B cell (primary cell): ENCODE data around the gene CS. TPM values are rescaled to one million over a fixed set of nuclear protein-coding genes. Genes with fewer than 3 reads are reported as not detected.

ENCODE experiments used
- ATAC-seq: fragments of 200-7000 bp; cut with Tn5 transposase; one replicate; pipeline ENCODE4 v1.10.0; 2021; ENCODE audit warnings: low read depth, mild to moderate bottlenecking, moderate number of reproducible peaks, moderate library complexity
- CTCF ChIA-PET: fragments of 350-600 bp; sonication (Branson Sonifier 250); formaldehyde crosslinking; loops from one replicate; lab custom pipeline; 2021; ENCODE audit warnings: antibody characterized with exemption, inconsistent platforms; lab: Charles Lee
- POLR2A ChIA-PET: fragments of 350-600 bp; sonication (Branson Sonifier 250); formaldehyde crosslinking; loops from one replicate; lab custom pipeline; 2021; ENCODE audit warnings: antibody characterized with exemption; lab: Charles Lee
- DNase-seq: peaks from one replicate; pipeline ENCODE4 v3.0.0; 2013
- H2AFZ ChIP-seq: 2 replicates; pipeline ENCODE4 v1.6.1; 2012; ENCODE audit warnings: mild to moderate bottlenecking, low read depth, low read length; ENCODE audit not compliant: insufficient read depth, poor library complexity, severe bottlenecking
- H3K27ac ChIP-seq, 2 donors: 1 replicate in 1 of 2; 2 replicates in 1 of 2; pipeline ENCODE4 v1.5.1; 2012 to 2013; ENCODE audit warnings: low read length in 2 of 2, mild to moderate bottlenecking in 2 of 2, moderate library complexity in 1 of 2
- H3K27me3 ChIP-seq, 4 experiments: fragments of 200-600 bp in 1 of 4; sonication (generic) in 1 of 4; replicated peaks in 1 of 4; 1 replicate in 2 of 4; 2 replicates in 2 of 4; pipeline versions ENCODE4 v1.6.1 to v1.7.0; 2013 to 2016; ENCODE audit warnings: low read length in 3 of 4, mild to moderate bottlenecking in 2 of 4, mixed read lengths in 1 of 4, moderate library complexity in 1 of 4; ENCODE audit not compliant: insufficient read depth in 4 of 4, control insufficient read depth in 3 of 4; ENCODE audit errors: control extremely low read depth in 1 of 4
- H3K36me3 ChIP-seq, 2 experiments: replicated peaks in 1 of 2; 1 replicate in 1 of 2; 2 replicates in 1 of 2; pipeline versions ENCODE4 v1.6.1 to v1.7.1; 2013; ENCODE audit warnings: low read length in 1 of 2; ENCODE audit not compliant: insufficient read depth in 2 of 2, control insufficient read depth in 1 of 2; ENCODE audit errors: control extremely low read depth in 1 of 2, extremely low read depth in 1 of 2
- H3K4me1 ChIP-seq, 2 donors: fragments of 200-600 bp in 1 of 2; sonication (generic) in 1 of 2; 1 replicate in 1 of 2; 2 replicates in 1 of 2; pipeline versions ENCODE4 v1.5.1 to v1.6.1; 2013 to 2017; ENCODE audit warnings: low read length in 2 of 2; ENCODE audit not compliant: control insufficient read depth in 2 of 2, insufficient read depth in 2 of 2
- H3K4me2 ChIP-seq: replicated peaks from 2 replicates; pipeline ENCODE3; 2012; ENCODE audit warnings: mild to moderate bottlenecking, low read depth, low read length; ENCODE audit not compliant: poor library complexity, severe bottlenecking
- H3K4me3 ChIP-seq, 5 experiments: fragments of 200-600 bp in 1 of 5; sonication (generic) in 1 of 5; 1 replicate in 3 of 5; 2 replicates in 2 of 5; pipeline versions ENCODE4 v1.5.1 to v1.7.0; 2011 to 2016; ENCODE audit warnings: low read length in 4 of 5, mild to moderate bottlenecking in 4 of 5, low read depth in 2 of 5, control low read depth in 1 of 5, moderate library complexity in 1 of 5; ENCODE audit not compliant: insufficient read depth in 1 of 5; ENCODE audit errors: control extremely low read depth in 1 of 5, extremely low read depth in 1 of 5
- H3K79me2 ChIP-seq: fragments of 200-600 bp; sonication (generic); one replicate; pipeline ENCODE4 v1.6.0; 2016; ENCODE audit warnings: low read length; ENCODE audit not compliant: control insufficient read depth, insufficient read depth
- H3K9ac ChIP-seq: fragments of 200-600 bp; sonication (generic); 2 replicates; pipeline ENCODE4 v1.6.1; 2017; ENCODE audit warnings: mild to moderate bottlenecking, low read length, moderate library complexity
- H3K9me3 ChIP-seq, 3 donors: one replicate each; pipeline versions ENCODE4 v1.6.1 to v1.7.1; 2013; ENCODE audit warnings: low read length in 2 of 3; ENCODE audit not compliant: control insufficient read depth in 2 of 3, insufficient read depth in 1 of 3; ENCODE audit errors: control extremely low read depth in 1 of 3
- H4K20me1 ChIP-seq: 2 replicates; pipeline ENCODE4 v1.6.0; 2012; ENCODE audit warnings: mild to moderate bottlenecking, low read length; ENCODE audit not compliant: insufficient read depth, control insufficient read depth, poor library complexity, severe bottlenecking
- H3K27ac Mint-ChIP-seq: one replicate; pipeline ENCODE4 v1.8.0; 2021; ENCODE audit warnings: mixed read lengths
- H3K27me3 Mint-ChIP-seq: one replicate; pipeline ENCODE4 v1.8.0; 2021; ENCODE audit warnings: mixed read lengths
- H3K4me1 Mint-ChIP-seq: one replicate; pipeline ENCODE4 v1.8.0; 2021; ENCODE audit warnings: mixed read lengths
- H3K4me3 Mint-ChIP-seq: one replicate; pipeline ENCODE4 v1.8.0; 2021; ENCODE audit warnings: mixed read lengths
- H3K9me3 Mint-ChIP-seq: one replicate; pipeline ENCODE4 v1.8.0; 2022; ENCODE audit warnings: mixed read lengths; ENCODE audit not compliant: insufficient read depth
- EZH2 ChIP-seq: IDR thresholded peaks from 2 replicates; pipeline ENCODE4 v1.6.1; 2012; ENCODE audit warnings: borderline replicate concordance, low read depth, mild to moderate bottlenecking, moderate library complexity, low read length; ENCODE audit not compliant: insufficient read depth, poor library complexity, severe bottlenecking
- WGBS: methylation state at CpG from one replicate; pipeline ENCODE4 v1.1.5; 2013; ENCODE audit warnings: missing lambda C conversion rate; ENCODE audit not compliant: insufficient coverage; 5-methylcytosine and 5-hydroxymethylcytosine counted together
- intact Hi-C: fragments of 100-400 bp; cut with micrococcal nuclease; formaldehyde crosslinking; loops from one replicate; pipeline ENCODE4 v1.10.0; 2022
- polyA plus RNA-seq: library from polyadenylated mRNA; depleted of rRNA; stranded (reverse); fragments of >200 nt; gene quantifications from 2 replicates; pipeline ENCODE4 v1.2.3, GENCODE V29; 2012
- total RNA-seq, 2 donors: library from RNA; stranded (reverse); fragments of 120-200 nt in 1 of 2; gene quantifications; 1 replicate in 1 of 2; 2 replicates in 1 of 2; pipeline versions ENCODE4 v1.2.3 to v1.2.4, GENCODE V29; 2013 to 2022
- TF ChIP-seq, protein P1 (sequence below): fragments of 200-600 bp; IDR thresholded peaks from one replicate; pipeline ENCODE4 v1.8.0; 2022; ENCODE audit warnings: antibody characterized with exemption, mild to moderate bottlenecking

Gene CS
- total and polyA plus RNA-seq, 2 donors (not counting 1 experiment from before 2014, with no cell fraction given): 114 to 154 TPM

- H3K9me3 Mint-ChIP-seq: no peaks in the 10 kb centered on the region
- peaks cover 2 to 82% of the 10 kb centered on the region in 2 experiments for H3K36me3 ChIP-seq
- POLR2A ChIA-PET: no interaction called here
Measured at GRCh38 chr12:56248711-56249110, 51.4 kb downstream of the CS start.

GRCh38 chr12:56247923-56248322 lies 52.2 kb downstream of the CS start:
- no peak for TF ChIP-seq EZH2
- TF ChIP-seq, protein P1, sequence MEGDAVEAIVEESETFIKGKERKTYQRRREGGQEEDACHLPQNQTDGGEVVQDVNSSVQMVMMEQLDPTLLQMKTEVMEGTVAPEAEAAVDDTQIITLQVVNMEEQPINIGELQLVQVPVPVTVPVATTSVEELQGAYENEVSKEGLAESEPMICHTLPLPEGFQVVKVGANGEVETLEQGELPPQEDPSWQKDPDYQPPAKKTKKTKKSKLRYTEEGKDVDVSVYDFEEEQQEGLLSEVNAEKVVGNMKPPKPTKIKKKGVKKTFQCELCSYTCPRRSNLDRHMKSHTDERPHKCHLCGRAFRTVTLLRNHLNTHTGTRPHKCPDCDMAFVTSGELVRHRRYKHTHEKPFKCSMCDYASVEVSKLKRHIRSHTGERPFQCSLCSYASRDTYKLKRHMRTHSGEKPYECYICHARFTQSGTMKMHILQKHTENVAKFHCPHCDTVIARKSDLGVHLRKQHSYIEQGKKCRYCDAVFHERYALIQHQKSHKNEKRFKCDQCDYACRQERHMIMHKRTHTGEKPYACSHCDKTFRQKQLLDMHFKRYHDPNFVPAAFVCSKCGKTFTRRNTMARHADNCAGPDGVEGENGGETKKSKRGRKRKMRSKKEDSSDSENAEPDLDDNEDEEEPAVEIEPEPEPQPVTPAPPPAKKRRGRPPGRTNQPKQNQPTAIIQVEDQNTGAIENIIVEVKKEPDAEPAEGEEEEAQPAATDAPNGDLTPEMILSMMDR: no peak
- intact Hi-C loops: no loop called here
- no peaks in the 10 kb centered on the region for H3K79me2 ChIP-seq
- no peak for ATAC-seq
- H3K27me3 Mint-ChIP-seq: no peaks in the 10 kb centered on the region
- no peak overlapping the region for H3K27ac Mint-ChIP-seq
- no peak overlapping the region for H2AFZ ChIP-seq
- 99% methylated on average over 16 of the region's 16 CpGs for WGBS
- no peaks in the 10 kb centered on the region for H3K27me3 ChIP-seq
- H3K4me1 Mint-ChIP-seq: no peaks in the 10 kb centered on the region
- H3K9ac ChIP-seq: no peak overlapping the region
- H3K4me3 ChIP-seq: no peak overlapping the region
- H4K20me1 ChIP-seq: no peaks in the 10 kb centered on the region
- H3K4me3 Mint-ChIP-seq: no peak overlapping the region
- ChIA-PET CTCF (interaction anchor here (1.0 to 2.0 kb wide), 3 partner anchors 10 to 58 kb away, joined by 3 to 5 read pairs (median 3); partner anchors contain the start of genes ANKRD52, SLC39A5 and SMARCC2), POLR2A (interaction anchor here (0.7 kb wide), 1 partner anchor 58 kb away, joined by 8 read pairs; no protein-coding TSS in a partner anchor)
- no peak for DNase-seq
- H3K9me3 ChIP-seq: no peaks in the 10 kb centered on the region
- no peak overlapping the region for H3K27ac ChIP-seq
- H3K4me1 ChIP-seq: no peaks in the 10 kb centered on the region
- no peak overlapping the region for H3K4me2 ChIP-seq
- no peaks in the 10 kb centered on the region for H3K9me3 Mint-ChIP-seq
- H3K36me3 ChIP-seq: peaks cover under 1 to 82% of the 10 kb centered on the region in 2 experiments

More at GRCh38 chr12:56248711-56249110, 51.4 kb downstream of the CS start:
- Histone ChIP-seq H3K9me3 (no peaks in the 10 kb centered on the region), H2AFZ (no peak overlapping the region), H4K20me1 (no peaks in the 10 kb centered on the region), H3K4me1 (no peaks in the 10 kb centered on the region), H3K27ac (no peak overlapping the region), H3K27me3 (no peaks in the 10 kb centered on the region), H3K4me3 (no peak overlapping the region), H3K9ac (no peak overlapping the region), H3K4me2 (no peak overlapping the region), H3K79me2 (peaks cover under 1% of the 10 kb centered on the region)
- WGBS: 98% methylated on average over 8 of the region's 8 CpGs
- CTCF ChIA-PET: interaction anchor here (1.3 to 2.0 kb wide), 2 partner anchors 10 to 59 kb away, joined by 3 to 5 read pairs; partner anchors contain the start of genes ANKRD52 and SMARCC2
- Mint-ChIP-seq H3K4me1 (no peaks in the 10 kb centered on the region), H3K4me3 (no peak overlapping the region), H3K27ac (no peak overlapping the region), H3K27me3 (no peaks in the 10 kb centered on the region)
- TF ChIP-seq EZH2: no peak
- TF ChIP-seq, protein P1: no peak
- intact Hi-C loops: no loop called here
- no peak for DNase-seq
- ATAC-seq: no peak
